Measurements from ENCODE around the gene C9orf153.
"Not testable (repeated sequence)": the region's sequence is repeated elsewhere in the genome, so short reads cannot be mapped to it uniquely, and the experiment has no call there.

C9orf153 gene

DNA sequence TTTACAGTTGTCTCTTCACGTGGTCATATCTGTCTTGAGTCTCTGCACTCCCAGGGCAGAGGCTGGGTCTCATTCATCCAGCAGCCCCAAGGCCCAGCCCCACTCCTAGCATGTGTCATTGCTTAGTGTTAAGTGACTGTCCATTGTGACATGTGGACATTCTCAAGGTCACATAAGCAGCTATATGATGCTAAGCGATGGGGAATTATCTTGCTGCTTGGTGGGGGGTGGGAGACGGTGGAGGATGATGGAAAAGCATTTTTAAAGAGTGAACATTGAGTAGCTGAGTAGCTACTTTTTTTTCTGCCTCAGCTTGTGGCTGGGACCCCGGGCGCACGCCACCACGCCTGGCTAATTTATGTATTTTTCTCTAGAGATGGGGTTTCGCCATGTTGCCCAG, at the start of gene C9orf153:
Gene C9orf153, minus strand, starts transcription at position 101 of the 400 bp plus-strand sequence. CDS start 30,054 bp downstream, outside the sequence.
- DNase-seq: no peak

- DNase-seq: no peak
These were observed 49.2 kb upstream of the C9orf153 start for GRCh38 chr9:86308687-86309086.

GRCh38 chr9:86304236-86304730, 44.8 kb upstream of the C9orf153 start:
- no peak for DNase-seq

GRCh38 chr9:86303316-86303975, 44.0 kb upstream of the C9orf153 start:
- no peak for DNase-seq

DNA sequence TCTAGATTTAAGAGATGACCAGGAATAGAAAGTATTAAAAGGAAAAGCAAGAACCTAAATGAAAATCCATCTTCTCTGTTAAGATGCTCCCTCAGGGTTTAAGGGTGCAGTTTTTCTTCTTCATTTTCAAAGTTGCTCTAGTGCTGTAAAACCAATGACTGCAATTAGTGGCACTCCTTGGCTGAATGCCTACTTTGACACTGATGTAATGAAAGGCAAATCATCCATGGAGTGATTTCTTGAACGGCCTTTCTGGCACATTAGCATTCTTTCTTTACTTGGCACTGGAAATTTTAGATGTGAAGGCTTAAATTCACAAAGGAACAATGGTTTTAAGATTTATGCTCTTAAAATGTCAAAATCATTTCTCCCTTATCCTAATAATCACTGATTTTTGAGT, 42.2 kb upstream of the C9orf153 start:
- no peak for DNase-seq

DNA sequence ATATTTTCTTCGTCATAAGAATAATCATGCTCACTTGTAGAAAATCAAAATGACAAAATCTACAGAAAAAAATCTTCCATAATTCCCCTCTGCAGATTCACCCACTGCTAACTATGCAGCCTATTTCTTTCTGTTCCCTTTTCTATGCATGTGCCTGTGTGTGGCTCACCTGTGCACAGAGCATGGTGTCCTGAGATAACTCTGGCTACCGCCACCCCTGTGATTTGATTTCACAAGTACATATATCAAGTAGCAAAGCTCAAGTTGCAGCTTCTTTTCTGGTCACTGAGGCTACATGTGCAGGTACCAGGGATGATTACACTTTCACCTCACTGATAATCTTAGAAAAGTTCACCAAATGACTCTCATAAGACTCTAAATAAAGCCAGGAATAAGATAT, 41.2 kb upstream of the C9orf153 start:
- DNase-seq: no peak

- DNase-seq: peak; percentile 3
These were observed 39.4 kb upstream of the C9orf153 start for GRCh38 chr9:86298873-86299272.

DNA sequence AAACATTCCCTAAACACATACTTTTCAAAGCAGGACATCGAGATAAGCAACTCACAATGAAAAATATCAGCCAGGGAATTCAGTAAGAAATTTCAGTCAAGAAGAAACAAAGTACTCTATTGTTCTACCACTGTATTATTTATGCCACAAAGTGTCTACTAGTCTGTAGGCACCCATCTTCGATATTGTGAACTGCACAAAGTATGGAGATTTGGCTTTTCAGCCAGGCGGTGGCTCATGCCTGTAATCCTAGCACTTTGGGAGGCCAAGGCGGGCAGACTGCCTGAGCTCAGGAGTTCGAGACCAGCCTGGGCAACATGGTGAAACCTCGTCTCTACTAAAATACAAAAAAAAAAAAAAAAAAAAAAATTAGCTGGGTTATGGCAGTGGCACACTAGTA, 30.9 kb upstream of the C9orf153 start:
- DNase-seq: not testable (repeated sequence)

DNA sequence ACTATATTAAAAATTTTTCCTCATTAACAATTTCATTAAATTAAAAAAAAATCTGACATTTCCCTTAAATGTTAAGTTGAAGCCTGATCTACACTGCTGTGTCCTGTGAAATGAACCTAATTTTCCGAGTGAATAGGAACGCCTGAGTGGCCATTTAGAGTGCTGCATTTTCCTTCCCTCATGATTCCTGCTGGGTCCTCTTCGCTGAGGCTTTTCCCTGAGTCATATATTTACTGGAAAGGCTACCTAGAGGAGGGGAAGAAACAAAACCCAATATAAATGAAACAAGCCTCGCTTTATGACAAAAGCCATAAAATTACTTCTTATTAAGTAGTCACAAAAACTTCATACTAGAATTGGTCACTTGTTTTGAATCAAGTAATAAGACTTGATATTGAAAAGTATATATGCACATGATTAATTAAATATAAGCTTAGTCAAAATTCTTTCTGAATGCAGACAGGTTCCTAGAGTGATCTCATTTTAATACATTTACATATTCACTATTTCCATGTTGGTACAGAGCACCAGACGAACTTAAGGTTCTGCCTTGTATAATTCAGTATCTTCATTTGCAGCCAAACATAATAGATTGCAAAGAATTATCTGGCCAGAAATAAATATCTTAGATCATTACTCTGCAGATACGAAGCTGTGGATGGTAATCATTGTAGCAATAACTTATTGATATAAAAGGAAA, 29.2 kb upstream of the C9orf153 start:
- no peak for DNase-seq

GRCh38 chr9:86287013-86287412, 27.6 kb upstream of the C9orf153 start:
- no peak for DNase-seq

GRCh38 chr9:86286278-86286677, 26.8 kb upstream of the C9orf153 start:
- no peak for DNase-seq

DNA sequence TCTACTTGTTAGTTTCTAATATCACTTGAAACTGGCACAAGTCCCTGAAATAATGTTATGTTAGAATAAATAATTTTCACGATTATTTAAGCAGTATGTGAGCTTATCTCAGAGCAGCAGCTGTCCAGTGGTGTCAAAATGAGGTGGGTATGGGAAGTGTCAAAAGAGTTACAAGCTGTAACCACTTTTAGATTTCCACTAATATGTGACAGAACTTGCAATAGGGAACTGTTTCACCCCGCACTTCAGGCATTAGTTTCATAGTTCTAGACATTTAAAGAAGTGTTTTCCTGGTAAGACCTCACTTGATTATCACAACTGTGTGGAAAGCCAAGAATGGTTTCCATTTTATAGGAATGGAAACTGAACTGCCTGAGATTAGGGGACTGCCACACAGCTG, 25.8 kb upstream of the C9orf153 start:
- DNase-seq: no peak

DNA sequence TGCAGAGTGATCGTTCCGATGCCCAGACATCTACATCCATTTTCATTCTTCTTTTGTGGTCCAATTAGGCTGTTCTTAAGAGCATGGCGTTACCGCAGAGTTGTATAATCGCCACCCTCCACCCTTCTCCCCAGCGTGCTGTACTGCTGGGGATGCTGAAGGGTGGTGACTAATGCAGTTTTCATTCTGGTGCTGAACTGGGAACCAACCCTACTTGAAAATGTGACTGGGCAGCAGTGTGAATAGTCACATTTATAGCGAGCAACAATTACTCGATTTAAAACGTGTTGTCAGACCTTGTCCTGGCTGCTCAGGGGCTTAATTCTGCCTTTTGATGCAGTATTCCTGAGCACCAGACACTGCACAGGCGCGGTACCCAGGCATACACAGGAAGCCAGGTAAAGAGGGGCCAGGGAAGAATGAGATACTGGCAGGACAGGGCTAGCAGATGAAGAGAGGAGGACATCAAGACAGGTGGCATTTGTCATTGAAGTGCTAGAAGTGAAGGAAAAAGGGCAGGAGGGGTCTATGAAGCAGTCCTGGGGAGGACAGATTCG, 23.6 kb upstream of the C9orf153 start:
- DNase-seq: no peak

DNA sequence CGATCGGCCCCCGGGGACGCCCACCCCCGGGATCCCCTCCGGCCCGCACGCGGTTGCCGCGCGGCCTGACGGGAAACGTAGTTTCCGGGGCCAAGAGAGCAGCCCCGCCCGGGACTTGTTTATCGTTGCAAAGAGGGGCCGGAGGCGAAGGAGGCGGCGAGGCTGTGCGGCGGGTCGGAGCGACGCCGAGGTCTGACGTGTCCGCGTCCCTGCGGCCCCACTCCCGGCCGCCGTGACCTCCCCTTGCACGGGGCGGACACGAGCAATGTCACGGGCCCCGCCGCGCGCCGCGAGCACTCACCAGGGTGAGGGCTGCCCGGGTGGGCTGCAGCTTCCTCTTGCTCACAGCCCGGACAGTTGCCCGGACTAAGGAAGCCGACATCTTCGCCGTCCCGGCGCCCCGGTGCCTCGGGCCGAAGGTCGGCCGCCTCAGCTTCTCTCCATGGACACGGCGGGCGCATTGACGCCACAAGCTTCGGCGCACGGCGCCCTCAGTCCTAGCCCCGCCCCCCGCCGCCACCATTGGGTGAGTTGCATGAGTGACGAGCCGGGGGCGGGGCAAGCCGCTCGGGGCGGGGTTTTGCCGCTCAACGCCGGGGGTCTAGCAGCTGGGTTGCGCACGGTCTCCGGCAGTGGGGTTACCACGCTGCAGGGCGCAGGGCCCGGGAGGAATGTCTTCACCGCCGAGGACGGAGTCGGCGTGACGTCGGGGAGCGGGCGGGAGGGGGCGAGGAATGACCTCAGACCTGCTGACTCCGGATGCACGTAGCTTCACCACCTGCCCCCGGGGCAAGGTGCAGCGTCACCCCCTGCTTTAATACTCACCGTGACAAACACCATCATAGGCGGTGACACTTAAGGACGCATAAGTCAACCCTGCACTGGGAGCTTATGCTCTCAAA, 22.9 kb upstream of the C9orf153 start, which contains the start of gene ISCA1:
Gene ISCA1, minus strand, starts transcription at position 462 of the 902 bp plus-strand sequence. Its CDS starts 80 bp downstream, at position 382.
- peak; percentile 93 for DNase-seq

GRCh38 chr9:86281593-86282076, 22.2 kb upstream of the C9orf153 start:
- no peak for DNase-seq

GRCh38 chr9:86280580-86280979, 21.1 kb upstream of the C9orf153 start:
- DNase-seq: no peak

DNA sequence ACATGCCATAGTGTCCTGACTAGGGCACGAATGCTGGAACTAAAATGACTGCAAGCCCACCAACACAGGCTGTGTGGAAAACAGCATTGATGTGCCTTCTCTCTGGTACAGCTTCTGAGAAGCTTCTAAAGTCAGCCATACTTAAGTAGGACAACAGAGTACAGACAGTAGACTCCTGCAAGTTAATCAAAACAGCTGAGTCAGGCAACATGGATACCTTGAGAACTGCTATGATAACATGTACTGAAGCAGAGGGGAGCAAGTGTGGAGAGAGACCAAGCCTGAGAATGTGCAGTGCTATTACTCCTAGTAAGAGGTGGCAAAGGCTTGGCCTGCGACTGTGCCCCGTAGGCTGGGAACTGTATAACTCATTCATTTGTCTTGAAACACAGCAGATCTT, 20.4 kb upstream of the C9orf153 start:
- DNase-seq: no peak

GRCh38 chr9:86277072-86277471, 17.6 kb upstream of the C9orf153 start:
- no peak for DNase-seq

GRCh38 chr9:86275962-86276361, 16.5 kb upstream of the C9orf153 start:
- DNase-seq: no peak

DNA sequence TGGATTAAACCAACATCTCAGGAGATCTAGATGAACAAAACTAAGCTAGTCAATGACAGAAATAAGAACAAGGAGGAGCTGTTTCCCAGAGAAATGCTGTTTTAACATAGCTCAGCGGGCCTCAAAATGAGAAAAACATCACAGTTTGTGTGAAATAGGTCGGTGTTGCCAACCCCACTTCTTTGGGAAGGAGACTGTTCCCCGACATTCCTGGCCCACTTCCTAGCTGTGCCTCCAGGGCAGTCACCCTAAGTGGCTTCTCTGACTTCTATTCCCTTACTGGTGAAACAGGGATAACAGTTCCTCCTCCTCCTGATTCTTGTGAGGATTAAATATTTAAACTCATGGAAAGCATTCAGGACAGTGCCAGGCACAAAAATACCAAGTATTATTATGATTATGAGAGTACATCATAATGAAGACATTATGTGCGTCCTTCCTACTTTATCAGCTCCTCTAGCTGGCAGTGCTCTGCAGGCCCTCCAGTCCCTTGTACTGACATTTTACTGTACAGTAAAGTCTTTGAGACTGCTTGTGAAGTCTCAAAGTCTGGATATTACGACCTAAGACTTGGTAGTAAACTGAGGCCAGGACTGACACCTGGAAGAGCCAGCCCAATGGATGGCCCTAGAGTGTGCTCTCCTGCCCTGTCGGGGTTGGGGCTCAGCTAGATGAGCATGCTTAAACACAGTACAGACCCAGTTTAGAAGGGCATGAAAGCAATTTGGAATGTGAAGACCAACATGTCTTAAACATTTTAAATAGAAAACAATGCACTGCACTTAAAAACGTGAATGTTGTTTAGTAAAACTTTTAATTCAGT, 15.6 kb upstream of the C9orf153 start:
- no peak for DNase-seq

DNA sequence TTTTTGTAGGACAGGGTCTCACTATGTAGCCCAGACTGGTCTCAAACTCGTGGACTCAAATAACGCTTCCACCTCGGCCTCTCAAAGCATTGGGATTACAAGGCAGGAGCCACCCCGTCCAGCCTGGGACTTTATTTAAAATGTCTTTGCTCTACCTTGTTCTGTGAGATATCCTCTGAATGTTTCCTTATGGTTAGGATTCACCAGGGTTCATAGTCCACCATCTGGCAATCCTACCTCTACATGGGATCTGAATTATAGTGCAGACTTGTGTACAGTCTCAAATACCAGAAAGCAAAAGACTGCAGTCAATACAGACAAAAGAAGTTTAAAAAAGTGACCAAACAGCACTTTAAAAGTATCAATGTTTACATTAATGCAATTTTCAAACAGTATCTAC, 12.8 kb upstream of the C9orf153 start:
- DNase-seq: no peak

DNA sequence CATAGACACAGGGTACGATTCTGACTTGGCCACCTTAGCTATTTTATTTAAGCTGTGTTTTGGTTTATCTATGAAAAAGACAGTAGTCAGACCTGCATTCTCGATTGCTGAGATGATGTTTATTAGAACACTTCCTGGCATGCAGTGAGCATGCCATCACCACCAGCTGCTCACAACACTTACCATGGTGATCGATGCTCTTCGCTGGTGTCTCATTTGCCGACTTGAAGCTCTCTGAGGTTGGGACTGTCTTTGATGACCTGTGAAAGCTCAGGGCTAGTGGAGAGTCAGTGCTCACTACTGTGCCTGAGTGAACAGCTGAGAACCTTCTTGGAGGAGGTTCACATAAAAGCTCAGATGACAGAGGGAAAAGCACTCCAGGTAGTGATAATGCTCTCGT, 4.4 kb upstream of the C9orf153 start:
- DNase-seq: no peak

All from RPMI8226 (cell line).